ENCODE measurements around the gene ACOT7. TPM values are rescaled to one million over a fixed set of nuclear protein-coding genes. Genes with fewer than 3 reads are reported as not detected.

The ACOT7 gene
- total and polyA plus RNA-seq, 2 of the 13 experiments (the other 11 are each of a cell fraction or from before 2014, with no cell fraction given): 33.0 to 55.8 TPM

DNA sequence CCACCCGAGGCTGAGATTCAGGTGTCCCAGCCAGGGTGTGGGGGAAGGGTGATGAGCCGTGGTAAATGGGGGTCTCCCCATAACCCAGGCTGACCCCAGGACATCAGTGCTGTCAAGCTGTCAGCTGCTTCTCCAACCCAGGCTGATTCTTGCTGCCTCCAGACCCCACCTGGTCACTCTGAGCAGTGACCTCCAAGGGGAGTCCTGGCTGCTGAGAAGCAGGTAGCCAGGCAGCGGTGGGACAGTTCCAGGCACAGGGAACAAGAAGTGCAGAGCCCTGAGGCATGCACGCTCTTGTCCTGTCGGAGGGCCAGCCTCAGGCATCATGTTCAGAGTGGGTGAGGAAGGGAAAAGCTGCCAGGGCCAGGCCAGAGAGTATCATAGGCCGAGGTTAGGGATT lies 32.1 kb upstream of the ACOT7 start:
- intact Hi-C loops (cut with micrococcal nuclease; ENCODE audit: unreplicated experiment): no loop called here
- H3K4me2 ChIP-seq (ENCODE audit: low read depth, low read length): no peak overlapping the region
- ChIA-PET POLR2A (no interaction called here), CTCF (ENCODE audit: low intra/inter-chr PET ratio, low total read pairs) (no interaction called here)
- WGBS (ENCODE audit: low lambda C conversion rate): 35% methylated on average over 4 of the region's 6 CpGs
- no peaks in the 10 kb centered on the region for H3K9me3 ChIP-seq (ENCODE audit: low read length)
- peaks cover 35 to 80% of the 10 kb centered on the region in 2 experiments for H3K27me3 ChIP-seq (ENCODE audit: control insufficient read depth in 1 of 2, insufficient read depth in 2 of 2, low read length in 2 of 2)
- no peak overlapping the region for H2AFZ ChIP-seq (ENCODE audit: low read length)
- DNase-seq (ENCODE audit: low spot score) (no peak), FAIRE-seq (no peak), ATAC-seq (no peak)
- no peaks in the 10 kb centered on the region; the same call in 1 of the 2 replicates for H4K20me1 ChIP-seq (ENCODE audit: insufficient read depth, low read length)
- TF ChIP-seq IKZF1 (IDR thresholded peaks at IDR 0.05) (no peak), ZNF615 (CRISPR knock-in tag; IDR thresholded peaks at IDR 0.05; ENCODE audit: borderline replicate concordance) (no peak), KDM1A (CRISPR knock-in tag; IDR thresholded peaks at IDR 0.05) (no peak), TBX2 (CRISPR knock-in tag; IDR thresholded peaks at IDR 0.05; ENCODE audit: borderline replicate concordance) (no peak), NR2F1 (CRISPR knock-in tag; IDR thresholded peaks at IDR 0.05) (no peak), IKZF4 (CRISPR knock-in tag; IDR thresholded peaks at IDR 0.05; ENCODE audit: borderline replicate concordance, low read depth, not compliant biosample characterization) (no peak), ZNF530 (CRISPR knock-in tag; IDR thresholded peaks at IDR 0.05; ENCODE audit: low read depth) (no peak)
- TF ChIP-seq, protein P1, sequence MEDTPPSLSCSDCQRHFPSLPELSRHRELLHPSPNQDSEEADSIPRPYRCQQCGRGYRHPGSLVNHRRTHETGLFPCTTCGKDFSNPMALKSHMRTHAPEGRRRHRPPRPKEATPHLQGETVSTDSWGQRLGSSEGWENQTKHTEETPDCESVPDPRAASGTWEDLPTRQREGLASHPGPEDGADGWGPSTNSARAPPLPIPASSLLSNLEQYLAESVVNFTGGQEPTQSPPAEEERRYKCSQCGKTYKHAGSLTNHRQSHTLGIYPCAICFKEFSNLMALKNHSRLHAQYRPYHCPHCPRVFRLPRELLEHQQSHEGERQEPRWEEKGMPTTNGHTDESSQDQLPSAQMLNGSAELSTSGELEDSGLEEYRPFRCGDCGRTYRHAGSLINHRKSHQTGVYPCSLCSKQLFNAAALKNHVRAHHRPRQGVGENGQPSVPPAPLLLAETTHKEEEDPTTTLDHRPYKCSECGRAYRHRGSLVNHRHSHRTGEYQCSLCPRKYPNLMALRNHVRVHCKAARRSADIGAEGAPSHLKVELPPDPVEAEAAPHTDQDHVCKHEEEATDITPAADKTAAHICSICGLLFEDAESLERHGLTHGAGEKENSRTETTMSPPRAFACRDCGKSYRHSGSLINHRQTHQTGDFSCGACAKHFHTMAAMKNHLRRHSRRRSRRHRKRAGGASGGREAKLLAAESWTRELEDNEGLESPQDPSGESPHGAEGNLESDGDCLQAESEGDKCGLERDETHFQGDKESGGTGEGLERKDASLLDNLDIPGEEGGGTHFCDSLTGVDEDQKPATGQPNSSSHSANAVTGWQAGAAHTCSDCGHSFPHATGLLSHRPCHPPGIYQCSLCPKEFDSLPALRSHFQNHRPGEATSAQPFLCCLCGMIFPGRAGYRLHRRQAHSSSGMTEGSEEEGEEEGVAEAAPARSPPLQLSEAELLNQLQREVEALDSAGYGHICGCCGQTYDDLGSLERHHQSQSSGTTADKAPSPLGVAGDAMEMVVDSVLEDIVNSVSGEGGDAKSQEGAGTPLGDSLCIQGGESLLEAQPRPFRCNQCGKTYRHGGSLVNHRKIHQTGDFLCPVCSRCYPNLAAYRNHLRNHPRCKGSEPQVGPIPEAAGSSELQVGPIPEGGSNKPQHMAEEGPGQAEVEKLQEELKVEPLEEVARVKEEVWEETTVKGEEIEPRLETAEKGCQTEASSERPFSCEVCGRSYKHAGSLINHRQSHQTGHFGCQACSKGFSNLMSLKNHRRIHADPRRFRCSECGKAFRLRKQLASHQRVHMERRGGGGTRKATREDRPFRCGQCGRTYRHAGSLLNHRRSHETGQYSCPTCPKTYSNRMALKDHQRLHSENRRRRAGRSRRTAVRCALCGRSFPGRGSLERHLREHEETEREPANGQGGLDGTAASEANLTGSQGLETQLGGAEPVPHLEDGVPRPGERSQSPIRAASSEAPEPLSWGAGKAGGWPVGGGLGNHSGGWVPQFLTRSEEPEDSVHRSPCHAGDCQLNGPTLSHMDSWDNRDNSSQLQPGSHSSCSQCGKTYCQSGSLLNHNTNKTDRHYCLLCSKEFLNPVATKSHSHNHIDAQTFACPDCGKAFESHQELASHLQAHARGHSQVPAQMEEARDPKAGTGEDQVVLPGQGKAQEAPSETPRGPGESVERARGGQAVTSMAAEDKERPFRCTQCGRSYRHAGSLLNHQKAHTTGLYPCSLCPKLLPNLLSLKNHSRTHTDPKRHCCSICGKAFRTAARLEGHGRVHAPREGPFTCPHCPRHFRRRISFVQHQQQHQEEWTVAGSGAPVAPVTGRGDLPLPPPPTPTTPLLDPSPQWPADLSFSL (CRISPR knock-in tag; IDR thresholded peaks at IDR 0.05): no peak
- TF ChIP-seq, protein P2, sequence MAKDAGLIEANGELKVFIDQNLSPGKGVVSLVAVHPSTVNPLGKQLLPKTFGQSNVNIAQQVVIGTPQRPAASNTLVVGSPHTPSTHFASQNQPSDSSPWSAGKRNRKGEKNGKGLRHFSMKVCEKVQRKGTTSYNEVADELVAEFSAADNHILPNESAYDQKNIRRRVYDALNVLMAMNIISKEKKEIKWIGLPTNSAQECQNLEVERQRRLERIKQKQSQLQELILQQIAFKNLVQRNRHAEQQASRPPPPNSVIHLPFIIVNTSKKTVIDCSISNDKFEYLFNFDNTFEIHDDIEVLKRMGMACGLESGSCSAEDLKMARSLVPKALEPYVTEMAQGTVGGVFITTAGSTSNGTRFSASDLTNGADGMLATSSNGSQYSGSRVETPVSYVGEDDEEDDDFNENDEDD (CRISPR knock-in tag; IDR thresholded peaks at IDR 0.05; ENCODE audit: borderline replicate concordance): no peak
- TF ChIP-seq, protein P3, sequence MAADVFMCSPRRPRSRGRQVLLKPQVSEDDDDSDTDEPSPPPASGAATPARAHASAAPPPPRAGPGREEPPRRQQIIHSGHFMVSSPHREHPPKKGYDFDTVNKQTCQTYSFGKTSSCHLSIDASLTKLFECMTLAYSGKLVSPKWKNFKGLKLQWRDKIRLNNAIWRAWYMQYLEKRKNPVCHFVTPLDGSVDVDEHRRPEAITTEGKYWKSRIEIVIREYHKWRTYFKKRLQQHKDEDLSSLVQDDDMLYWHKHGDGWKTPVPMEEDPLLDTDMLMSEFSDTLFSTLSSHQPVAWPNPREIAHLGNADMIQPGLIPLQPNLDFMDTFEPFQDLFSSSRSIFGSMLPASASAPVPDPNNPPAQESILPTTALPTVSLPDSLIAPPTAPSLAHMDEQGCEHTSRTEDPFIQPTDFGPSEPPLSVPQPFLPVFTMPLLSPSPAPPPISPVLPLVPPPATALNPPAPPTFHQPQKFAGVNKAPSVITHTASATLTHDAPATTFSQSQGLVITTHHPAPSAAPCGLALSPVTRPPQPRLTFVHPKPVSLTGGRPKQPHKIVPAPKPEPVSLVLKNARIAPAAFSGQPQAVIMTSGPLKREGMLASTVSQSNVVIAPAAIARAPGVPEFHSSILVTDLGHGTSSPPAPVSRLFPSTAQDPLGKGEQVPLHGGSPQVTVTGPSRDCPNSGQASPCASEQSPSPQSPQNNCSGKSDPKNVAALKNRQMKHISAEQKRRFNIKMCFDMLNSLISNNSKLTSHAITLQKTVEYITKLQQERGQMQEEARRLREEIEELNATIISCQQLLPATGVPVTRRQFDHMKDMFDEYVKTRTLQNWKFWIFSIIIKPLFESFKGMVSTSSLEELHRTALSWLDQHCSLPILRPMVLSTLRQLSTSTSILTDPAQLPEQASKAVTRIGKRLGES (CRISPR knock-in tag; IDR thresholded peaks at IDR 0.05; ENCODE audit: borderline replicate concordance): no peak
- TF ChIP-seq, protein P4, sequence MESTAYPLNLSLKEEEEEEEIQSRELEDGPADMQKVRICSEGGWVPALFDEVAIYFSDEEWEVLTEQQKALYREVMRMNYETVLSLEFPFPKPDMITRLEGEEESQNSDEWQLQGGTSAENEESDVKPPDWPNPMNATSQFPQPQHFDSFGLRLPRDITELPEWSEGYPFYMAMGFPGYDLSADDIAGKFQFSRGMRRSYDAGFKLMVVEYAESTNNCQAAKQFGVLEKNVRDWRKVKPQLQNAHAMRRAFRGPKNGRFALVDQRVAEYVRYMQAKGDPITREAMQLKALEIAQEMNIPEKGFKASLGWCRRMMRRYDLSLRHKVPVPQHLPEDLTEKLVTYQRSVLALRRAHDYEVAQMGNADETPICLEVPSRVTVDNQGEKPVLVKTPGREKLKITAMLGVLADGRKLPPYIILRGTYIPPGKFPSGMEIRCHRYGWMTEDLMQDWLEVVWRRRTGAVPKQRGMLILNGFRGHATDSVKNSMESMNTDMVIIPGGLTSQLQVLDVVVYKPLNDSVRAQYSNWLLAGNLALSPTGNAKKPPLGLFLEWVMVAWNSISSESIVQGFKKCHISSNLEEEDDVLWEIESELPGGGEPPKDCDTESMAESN (CRISPR knock-in tag; conservative IDR thresholded peaks at IDR 0.05): no peak
- H3K79me2 ChIP-seq (ENCODE audit: insufficient read depth, low read length): no peaks in the 10 kb centered on the region
- no peaks in the 10 kb centered on the region for H3K36me3 ChIP-seq (replicated peaks in 1 of 2; ENCODE audit: control insufficient read depth in 1 of 2, insufficient read depth in 2 of 2, low read length in 2 of 2)
- no peak overlapping the region for H3K4me3 ChIP-seq (replicated peaks in 1 of 3; ENCODE audit: insufficient read depth in 1 of 3, low read depth in 2 of 3, low read length in 3 of 3)
- H3K4me1 ChIP-seq (ENCODE audit: insufficient read depth, low read length): peaks cover 34% of the 10 kb centered on the region
- H3K27ac ChIP-seq (ENCODE audit: extremely low read length, insufficient read depth, low read length): no peak overlapping the region
- no TSS peak for BruUV-seq (replicated peaks)
- no peak overlapping the region for H3K9ac ChIP-seq (ENCODE audit: insufficient read depth, low read depth, low read length)
- in situ Hi-C loops (cut with HindIII; ENCODE audit: extremely low pct_ligation_motif_present, low pct_unique_long_range_greater_than_20kb): no loop called here

Data from HepG2 (cell line).